ENCODE measurements around the gene SPRYD3.
"Not testable (repeated sequence)": the region's sequence is repeated elsewhere in the genome, so short reads cannot be mapped to it uniquely, and the experiment has no call there.

Gene SPRYD3

DNA sequence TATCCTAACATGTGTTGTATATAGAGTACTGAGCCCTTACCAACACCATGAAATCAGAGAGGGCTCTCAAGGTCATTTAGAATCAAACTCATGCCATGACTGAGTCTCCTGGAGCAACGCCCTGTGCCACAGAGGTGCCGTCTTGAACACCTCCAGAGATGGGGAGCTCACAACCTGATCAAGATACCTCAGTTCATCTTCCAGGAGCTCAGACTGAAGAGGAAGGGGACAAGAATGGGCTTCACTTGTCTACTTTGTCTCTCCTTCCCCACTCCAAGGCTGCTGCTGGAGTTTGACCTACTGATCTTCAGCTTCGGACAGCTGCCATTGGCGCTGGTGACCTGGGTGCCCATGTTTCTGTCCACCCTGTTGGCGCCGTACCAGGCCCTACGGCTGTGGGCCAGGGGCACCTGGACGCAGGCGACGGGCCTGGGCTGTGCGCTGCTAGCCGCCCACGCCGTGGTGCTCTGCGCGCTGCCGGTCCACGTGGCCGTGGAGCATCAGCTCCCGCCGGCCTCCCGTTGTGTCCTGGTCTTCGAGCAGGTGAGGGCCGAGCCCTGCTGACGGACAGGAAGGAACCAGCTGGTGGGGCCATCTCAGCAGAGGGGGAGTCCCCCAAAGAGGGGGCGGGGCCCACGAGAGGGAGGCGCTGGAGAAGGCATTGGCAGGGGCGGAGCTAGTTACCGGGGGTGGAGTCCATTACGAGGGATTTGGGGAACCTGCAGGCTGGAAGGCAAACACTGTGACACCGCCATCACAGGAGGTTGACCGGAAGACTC lies 36.1 kb upstream of the SPRYD3 start:
- H3K36me3 ChIP-seq = no peaks in the 10 kb centered on the region
- H3K9me3 ChIP-seq = no peaks in the 10 kb centered on the region
- TF ChIP-seq Cebpa-rat (IDR thresholded peaks at IDR 0.05) = no peak
- H3K27ac ChIP-seq = no peak overlapping the region
- no peak overlapping the region for H3K4me3 ChIP-seq
- H3K4me1 ChIP-seq = no peaks in the 10 kb centered on the region
- H4K20me1 ChIP-seq = no peaks in the 10 kb centered on the region
- H3K9ac ChIP-seq = no peak overlapping the region
- H3K27me3 ChIP-seq = no peaks in the 10 kb centered on the region
- no peak overlapping the region for H3K4me2 ChIP-seq

DNA sequence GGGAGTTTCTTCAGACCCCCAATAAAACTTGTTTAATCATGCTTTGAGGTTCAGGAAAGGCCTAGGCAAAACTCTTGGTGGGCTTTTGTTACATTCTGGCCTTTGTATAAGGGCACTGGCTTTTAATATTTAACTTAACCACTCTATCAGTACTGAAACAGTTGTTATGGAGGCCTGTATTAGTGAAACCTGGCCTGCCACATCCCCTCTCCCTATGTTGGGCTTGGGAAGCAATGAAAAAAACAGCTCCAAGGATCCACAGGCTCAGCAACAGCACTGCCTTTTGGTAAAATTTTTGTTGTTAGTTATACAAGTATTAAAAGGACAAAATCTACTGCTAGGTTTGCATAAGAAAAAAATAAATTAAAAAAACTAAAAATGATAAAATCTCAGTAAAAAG lies 34.8 kb upstream of the SPRYD3 start:
- H3K9me3 ChIP-seq = no peaks in the 10 kb centered on the region; the same call in 1 of the 2 replicates
- H3K4me1 ChIP-seq = no peaks in the 10 kb centered on the region
- no peak for TF ChIP-seq Cebpa-rat (IDR thresholded peaks at IDR 0.05)
- no peaks in the 10 kb centered on the region for H3K27me3 ChIP-seq
- H3K9ac ChIP-seq = no peak overlapping the region
- H3K4me2 ChIP-seq = no peak overlapping the region
- no peak overlapping the region for H3K4me3 ChIP-seq
- no peaks in the 10 kb centered on the region for H3K36me3 ChIP-seq
- H3K27ac ChIP-seq = no peak overlapping the region
- H4K20me1 ChIP-seq = no peaks in the 10 kb centered on the region

DNA sequence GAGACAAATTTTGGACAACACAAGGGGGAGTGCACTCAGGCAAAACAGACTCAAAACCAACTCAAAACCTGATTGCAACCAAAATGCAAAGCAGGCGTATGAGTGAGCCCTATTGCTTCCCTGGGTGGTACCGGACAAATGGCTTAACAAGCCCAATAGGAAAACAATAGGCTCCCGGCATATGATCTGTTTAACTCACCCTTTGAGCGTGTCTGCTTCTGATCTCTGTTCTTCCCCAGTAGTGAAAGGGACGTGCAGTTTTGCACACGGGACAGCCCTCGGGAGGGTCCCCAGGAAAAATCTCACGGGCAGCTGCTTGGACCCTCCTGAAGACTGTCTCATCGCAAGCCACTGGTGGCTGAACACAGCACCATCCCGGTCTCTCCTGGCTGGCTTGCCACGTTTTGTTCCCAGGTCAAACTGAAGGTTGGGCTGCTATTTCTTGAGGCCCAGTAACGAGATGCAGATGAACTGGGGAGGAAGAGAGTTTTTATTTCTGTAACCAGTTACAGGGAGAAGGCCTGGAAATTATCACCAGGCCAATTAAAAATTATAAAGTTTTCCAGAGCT lies 34.0 kb upstream of the SPRYD3 start:
- Histone ChIP-seq H3K4me2 (no peak overlapping the region), H3K9me3 (no peaks in the 10 kb centered on the region; the same call in 1 of the 2 replicates), H3K9ac (no peak overlapping the region), H4K20me1 (no peaks in the 10 kb centered on the region), H3K27me3 (no peaks in the 10 kb centered on the region), H3K4me3 (no peak overlapping the region), H3K27ac (no peak overlapping the region), H3K36me3 (no peaks in the 10 kb centered on the region), H3K4me1 (no peaks in the 10 kb centered on the region)
- no peak for TF ChIP-seq Cebpa-rat (IDR thresholded peaks at IDR 0.05)

DNA sequence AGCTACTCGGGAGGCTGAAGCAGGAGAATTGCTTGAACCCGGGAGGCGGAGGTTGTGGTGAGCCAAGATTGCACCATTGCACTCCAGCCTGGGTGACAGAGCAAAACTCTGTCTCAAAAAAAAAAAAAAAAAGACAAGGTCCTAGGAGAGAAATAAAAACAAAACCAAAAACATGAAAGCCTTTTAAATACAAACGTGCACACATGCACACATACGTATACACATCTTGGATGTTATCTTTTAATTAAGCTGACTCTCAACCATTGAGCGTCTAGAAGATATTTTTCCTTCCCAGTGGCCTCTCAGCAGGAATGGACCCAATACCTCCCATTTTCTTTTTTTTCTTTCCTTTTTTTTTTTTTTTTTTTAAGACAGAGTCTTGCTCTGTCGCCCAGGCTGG lies 33.2 kb upstream of the SPRYD3 start:
- H3K4me2 ChIP-seq, H4K20me1 ChIP-seq, H3K9me3 ChIP-seq, H3K27ac ChIP-seq, H3K4me1 ChIP-seq, H3K9ac ChIP-seq, H3K36me3 ChIP-seq, H3K27me3 ChIP-seq, H3K4me3 ChIP-seq: not testable (repeated sequence)

DNA sequence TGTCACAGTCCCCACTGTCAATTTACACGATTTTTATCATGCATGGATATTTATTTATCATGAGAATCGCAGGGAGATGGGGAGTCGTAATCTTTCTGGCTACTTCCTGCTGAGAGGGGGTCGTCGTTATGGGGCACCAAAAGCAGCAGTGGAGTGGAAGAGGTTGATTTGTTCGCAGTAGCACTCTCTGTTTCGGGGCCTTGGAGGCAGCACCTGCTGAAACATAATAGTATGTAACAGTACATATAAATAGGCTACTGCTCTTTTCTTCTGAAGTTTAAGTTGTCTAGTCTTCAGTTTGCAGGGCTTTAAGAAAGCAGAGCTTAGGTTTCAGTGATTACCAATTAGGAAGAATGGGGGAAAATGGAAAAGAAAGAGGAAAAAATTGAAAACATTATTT lies 27.9 kb upstream of the SPRYD3 start:
- TF ChIP-seq Cebpa-rat (IDR thresholded peaks at IDR 0.05) = no peak
- Histone ChIP-seq H3K4me2 (no peak overlapping the region), H3K27me3 (no peaks in the 10 kb centered on the region), H3K27ac (no peak overlapping the region), H3K4me3 (no peak overlapping the region), H3K36me3 (no peaks in the 10 kb centered on the region), H3K9me3 (no peaks in the 10 kb centered on the region; the same call in 1 of the 2 replicates), H3K4me1 (peaks cover 24% of the 10 kb centered on the region), H4K20me1 (no peaks in the 10 kb centered on the region), H3K9ac (no peak overlapping the region)

DNA sequence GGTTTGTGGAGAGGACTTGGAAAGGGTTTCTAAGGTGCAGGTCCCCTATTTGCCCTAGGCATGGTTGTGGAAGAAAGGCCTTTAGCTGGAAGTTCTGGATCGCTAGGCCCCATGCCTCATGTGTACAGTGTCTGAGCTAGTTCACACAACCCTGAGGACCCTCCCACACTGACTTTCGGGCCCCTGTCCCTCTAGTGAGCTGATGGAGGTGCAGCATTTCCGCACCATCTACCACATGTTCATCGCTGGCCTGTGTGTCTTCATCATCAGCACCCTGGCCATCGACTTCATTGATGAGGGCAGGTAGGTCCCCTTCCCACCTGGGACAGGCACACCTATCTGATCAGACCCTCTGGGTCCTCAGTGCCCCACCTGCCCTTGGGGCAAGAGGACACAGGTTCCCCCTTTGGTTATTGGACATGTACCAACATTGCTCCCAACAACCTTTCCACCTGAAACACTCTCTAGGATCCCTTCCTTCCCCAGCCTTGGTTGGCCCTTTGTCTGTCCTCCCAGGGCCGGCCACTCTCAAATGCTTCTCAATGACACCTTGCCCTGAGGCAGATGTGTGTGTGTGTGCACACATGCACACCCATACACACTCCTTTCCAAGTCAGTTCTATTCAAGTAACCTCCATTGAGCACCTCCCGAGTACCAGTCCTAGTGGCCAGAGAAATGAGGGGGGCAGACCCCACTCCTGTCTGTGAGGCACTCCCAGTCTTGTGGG lies 26.7 kb upstream of the SPRYD3 start:
- Histone ChIP-seq H3K27me3 (no peaks in the 10 kb centered on the region), H4K20me1 (no peaks in the 10 kb centered on the region), H3K4me2 (no peak overlapping the region), H3K9me3 (no peaks in the 10 kb centered on the region; the same call in 1 of the 2 replicates), H3K9ac (no peak overlapping the region), H3K4me3 (no peak overlapping the region), H3K36me3 (no peaks in the 10 kb centered on the region), H3K27ac (no peak overlapping the region), H3K4me1 (peaks cover 25% of the 10 kb centered on the region)
- TF ChIP-seq Cebpa-rat (IDR thresholded peaks at IDR 0.05) = no peak

DNA sequence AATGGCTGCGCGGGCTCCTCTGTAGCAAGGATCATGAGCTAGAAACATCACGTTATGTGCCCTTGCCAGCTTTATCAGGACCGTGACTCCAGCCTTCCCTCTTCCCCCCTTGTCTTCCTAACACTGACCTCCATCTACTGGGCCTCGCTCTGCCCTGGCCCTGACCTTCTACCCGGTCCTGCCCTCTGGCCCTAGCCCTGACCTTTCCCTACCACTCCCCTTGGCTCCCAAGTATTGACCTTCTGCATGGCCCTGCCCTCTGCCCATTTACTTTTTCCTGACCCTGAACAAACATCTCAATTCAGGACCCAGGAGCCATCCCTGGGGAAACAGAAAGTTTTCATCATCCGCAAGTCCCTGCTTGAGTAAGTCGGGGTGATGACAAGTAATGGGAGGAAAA lies 26.1 kb upstream of the SPRYD3 start:
- H4K20me1 ChIP-seq = no peaks in the 10 kb centered on the region
- H3K27me3 ChIP-seq = no peaks in the 10 kb centered on the region

DNA sequence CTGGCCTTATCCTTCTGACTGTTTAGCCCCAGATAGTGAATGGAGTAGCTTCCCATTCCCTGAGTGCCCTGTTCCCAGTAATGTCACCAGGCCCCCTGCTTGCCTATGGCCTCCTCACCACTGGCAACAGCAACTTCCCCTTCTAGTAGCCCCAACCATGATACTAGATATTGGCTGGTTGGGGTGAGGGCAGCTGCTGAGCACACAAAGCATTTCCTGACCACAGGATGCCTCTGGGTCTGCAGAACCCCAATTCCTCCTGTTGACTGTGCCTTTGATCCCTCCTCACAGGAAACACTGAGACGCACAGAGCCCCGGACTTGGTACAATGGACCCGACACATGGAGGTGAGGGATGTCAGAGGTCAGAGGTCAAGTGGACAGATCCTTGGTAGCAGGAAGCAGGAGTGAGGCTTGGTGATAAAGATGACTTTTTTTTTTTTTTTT lies 24.7 kb upstream of the SPRYD3 start:
- 0 out of 2 replicates have a peak overlapping the region, but pooled peaks have one; percentile 20 for H3K27ac ChIP-seq
- no peak overlapping the region for H3K4me3 ChIP-seq
- no peaks in the 10 kb centered on the region for H3K9me3 ChIP-seq
- no peaks in the 10 kb centered on the region for H3K36me3 ChIP-seq
- no peak for TF ChIP-seq Cebpa-rat (IDR thresholded peaks at IDR 0.05)
- no peaks in the 10 kb centered on the region for H4K20me1 ChIP-seq
- H3K4me2 ChIP-seq = peak overlapping the region; percentile 60
- no peak overlapping the region for H3K9ac ChIP-seq
- peaks cover 30% of the 10 kb centered on the region for H3K4me1 ChIP-seq
- no peaks in the 10 kb centered on the region for H3K27me3 ChIP-seq

More for the DNA sequence above, 26.1 kb upstream of the SPRYD3 start:
- H3K4me3 ChIP-seq = no peak overlapping the region
- no peak overlapping the region for H3K27ac ChIP-seq
- H3K4me1 ChIP-seq = peaks cover 25% of the 10 kb centered on the region
- H3K36me3 ChIP-seq = no peaks in the 10 kb centered on the region
- no peak overlapping the region for H3K9ac ChIP-seq
- no peak overlapping the region for H3K4me2 ChIP-seq
- TF ChIP-seq Cebpa-rat (IDR thresholded peaks at IDR 0.05) = no peak
- no peaks in the 10 kb centered on the region; the same call in 1 of the 2 replicates for H3K9me3 ChIP-seq

DNA sequence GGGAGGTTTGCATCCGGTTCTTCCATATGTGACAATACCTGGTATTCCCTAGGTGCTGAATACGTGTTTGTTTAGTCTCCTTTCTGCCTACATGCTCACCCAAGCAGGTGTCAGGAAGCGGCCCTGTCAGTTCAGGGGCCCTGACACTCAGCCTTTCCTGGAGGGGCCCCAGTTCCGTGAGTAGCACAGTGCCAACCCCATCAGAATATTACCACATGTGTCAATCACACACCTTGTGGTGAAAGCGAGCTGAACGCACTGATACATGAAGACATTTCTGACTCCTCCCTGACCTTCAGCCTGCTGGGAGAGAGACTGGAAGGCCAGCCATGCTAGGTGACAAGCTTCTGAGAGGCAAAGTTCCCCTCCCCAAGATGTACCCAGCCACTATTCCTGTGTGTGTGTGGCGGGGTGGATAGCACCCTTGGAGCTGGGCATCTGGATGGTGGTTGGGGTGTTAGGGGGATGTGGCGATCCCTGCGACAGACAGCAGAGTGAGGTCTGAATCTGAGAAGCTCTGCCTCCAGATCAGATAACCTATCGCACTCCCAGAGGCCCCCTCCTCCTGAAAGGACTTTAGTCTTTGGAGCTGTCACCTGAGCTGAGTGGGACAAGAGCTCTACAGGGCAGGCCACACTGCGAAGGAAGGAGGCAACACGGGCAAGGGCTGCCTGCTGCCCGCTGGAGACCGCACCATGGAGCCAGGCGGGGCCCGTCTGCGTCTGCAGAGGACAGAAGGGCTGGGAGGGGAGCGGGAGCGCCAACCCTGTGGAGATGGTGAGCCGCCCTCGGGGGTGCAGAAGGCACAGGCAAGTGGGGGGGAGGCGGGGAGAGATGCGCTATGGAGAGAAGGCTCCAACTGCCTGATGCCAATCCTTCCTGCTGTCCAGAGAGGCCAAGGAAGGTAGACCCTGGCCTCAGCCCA lies 24.0 kb upstream of the SPRYD3 start, which contains the start of gene SOAT2:
Gene SOAT2 (plus strand): TSS at position 604 of the 925 bp plus-strand sequence. CDS start 92 bp downstream, at position 696.
- Histone ChIP-seq H3K27ac (peak within 1 kb of the TSS; percentile 20), H4K20me1 (no peaks in the 10 kb centered on the region), H3K4me3 (no peak within 1 kb of the TSS), H3K36me3 (no peaks in the 10 kb centered on the region), H3K4me1 (peaks cover 37% of the 10 kb centered on the region), H3K27me3 (no peaks in the 10 kb centered on the region), H3K4me2 (peak within 1 kb of the TSS; percentile 60), H3K9ac (no peak within 1 kb of the TSS), H3K9me3 (no peaks in the 10 kb centered on the region)
- no peak for TF ChIP-seq Cebpa-rat (IDR thresholded peaks at IDR 0.05)
